Keratinocyte (primary cell): ENCODE results near the gene FNDC3A. TPM values are rescaled to one million over a fixed set of nuclear protein-coding genes. Genes with fewer than 3 reads are reported as not detected.

Source experiments
- DNase-seq: peaks from one replicate; pipeline ENCODE4 v3.0.0-alpha.2; 2011; ENCODE audit warnings: low read depth, missing footprints, low spot score
- FAIRE-seq: peaks from 2 replicates; lab custom pipeline; 2011; peaks lifted over from hg19 to GRCh38; lab: Jason Lieb, UNC
- H2AFZ ChIP-seq: 2 replicates; pipeline ENCODE4 v1.6.0; 2012; ENCODE audit warnings: low read length, control low read depth, inconsistent platforms; ENCODE audit not compliant: control insufficient read depth
- H3K27ac ChIP-seq: 2 replicates; pipeline ENCODE4 v1.5.1; 2011; ENCODE audit warnings: low read length; ENCODE audit not compliant: control insufficient read depth, insufficient read depth
- H3K27me3 ChIP-seq: 3 replicates; pipeline ENCODE4 v1.6.0; 2011; ENCODE audit warnings: low read length; ENCODE audit not compliant: control insufficient read depth, insufficient read depth; ENCODE audit errors: extremely low read depth
- H3K36me3 ChIP-seq, 2 experiments: 2 replicates in 1 of 2; 3 replicates in 1 of 2; pipeline ENCODE4 v1.5.1; 2011; ENCODE audit warnings: low read length in 2 of 2, mild to moderate bottlenecking in 1 of 2; ENCODE audit not compliant: control insufficient read depth in 2 of 2, insufficient read depth in 2 of 2; ENCODE audit errors: extremely low read depth in 1 of 2
- H3K4me1 ChIP-seq: 3 replicates; pipeline ENCODE4 v1.5.1; 2011; ENCODE audit warnings: low read length; ENCODE audit not compliant: control insufficient read depth, insufficient read depth; ENCODE audit errors: extremely low read depth
- H3K4me2 ChIP-seq: 3 replicates; pipeline ENCODE4 v1.6.0; 2011; ENCODE audit warnings: low read depth, low read length; ENCODE audit not compliant: control insufficient read depth, insufficient read depth; ENCODE audit errors: extremely low read depth
- H3K4me3 ChIP-seq, 3 experiments: fragments of 200-600 bp in 1 of 3; sonication (generic) in 1 of 3; 2 replicates in 2 of 3; 3 replicates in 1 of 3; pipeline ENCODE4 v1.5.1; 2011 to 2016; ENCODE audit warnings: low read length in 3 of 3, mild to moderate bottlenecking in 3 of 3, control low read depth in 2 of 3, inconsistent platforms in 1 of 3, low read depth in 1 of 3, mixed read lengths in 1 of 3, mixed run types in 1 of 3, moderate library complexity in 1 of 3; ENCODE audit not compliant: control insufficient read depth in 2 of 3, insufficient read depth in 2 of 3; ENCODE audit errors: extremely low read depth in 1 of 3
- H3K79me2 ChIP-seq: 2 replicates; pipeline ENCODE4 v1.6.0; 2012; ENCODE audit warnings: low read length; ENCODE audit not compliant: control insufficient read depth, insufficient read depth
- H3K9ac ChIP-seq: 3 replicates; pipeline ENCODE4 v1.6.0; 2011; ENCODE audit warnings: low read length; ENCODE audit not compliant: control insufficient read depth, insufficient read depth; ENCODE audit errors: extremely low read depth
- H3K9me1 ChIP-seq: 3 replicates; pipeline ENCODE4 v1.6.0; 2011; ENCODE audit warnings: low read length; ENCODE audit not compliant: control insufficient read depth, insufficient read depth; ENCODE audit errors: extremely low read depth
- H3K9me3 ChIP-seq: 2 replicates; pipeline ENCODE4 v1.5.1; 2012; ENCODE audit warnings: low read depth, low read length; ENCODE audit not compliant: control insufficient read depth
- H4K20me1 ChIP-seq: 3 replicates; pipeline ENCODE4 v1.6.0; 2011; ENCODE audit warnings: low read length; ENCODE audit not compliant: control insufficient read depth, insufficient read depth; ENCODE audit errors: extremely low read depth
- CTCF ChIP-seq, 3 experiments: IDR thresholded peaks in 1 of 3; conservative IDR thresholded peaks in 1 of 3; optimal IDR thresholded peaks in 1 of 3; 2 replicates in 2 of 3; 3 replicates in 1 of 3; pipeline versions ENCODE3 to v1.5.1; 2011; ENCODE audit warnings: low read length in 3 of 3, mild to moderate bottlenecking in 3 of 3, moderate library complexity in 2 of 3, control low read depth in 1 of 3, inconsistent platforms in 1 of 3; ENCODE audit not compliant: insufficient read depth in 2 of 3; ENCODE audit errors: extremely low read depth in 1 of 3
- EZH2 ChIP-seq: IDR thresholded peaks from one replicate; pipeline ENCODE4 v1.6.1; 2012; ENCODE audit warnings: inconsistent platforms, mild to moderate bottlenecking, low read length, moderate library complexity
- dilution Hi-C: fragments of 300-500 bp; cut with MboI; formaldehyde crosslinking; loops from one replicate; pipeline ENCODE4 v1.7.0; 2020; ENCODE audit warnings: low sequenced_read_pairs; ENCODE audit not compliant: extremely low pct_ligation_motif_present
- polyA plus RNA-seq, 5 experiments: library from polyadenylated mRNA; depleted of rRNA in 3 of 5; stranded (reverse) in 3 of 5; stranded (forward) in 1 of 5; unstranded in 1 of 5; fragments of >200 nt; gene quantifications; 1 replicate in 1 of 5; 2 replicates in 3 of 5; 3 replicates in 1 of 5; pipeline versions ENCODE4 v1.2.1 to v1.2.3, GENCODE V29; 2011 to 2012; ENCODE audit warnings: missing spikeins in 2 of 5, low read depth in 1 of 5, low replicate concordance in 1 of 5

FNDC3A gene
- polyA plus RNA-seq, 1 donor (not counting 4 experiments of a cell fraction or from before 2014, with no cell fraction given) = 28.4 TPM

- H4K20me1 ChIP-seq = no peaks in the 10 kb centered on the region
- peaks cover 5 to 6% of the 10 kb centered on the region in 2 experiments for H3K36me3 ChIP-seq
- H3K4me1 ChIP-seq = no peaks in the 10 kb centered on the region
- DNase-seq (no peak), FAIRE-seq (no peak)
- H2AFZ ChIP-seq = no peak overlapping the region
- H3K4me2 ChIP-seq = no peak overlapping the region
- dilution Hi-C loops = no loop called here
- no peaks in the 10 kb centered on the region for H3K27me3 ChIP-seq
- no peak overlapping the region for H3K27ac ChIP-seq
- no peak overlapping the region for H3K9ac ChIP-seq
- H3K4me3 ChIP-seq = no peak overlapping the region
- no peak for TF ChIP-seq CTCF (optimal IDR thresholded peaks at IDR 0.05 in 1 of 3, IDR thresholded peaks at IDR 0.05 in 1 of 3, conservative IDR thresholded peaks at IDR 0.05 in 1 of 3; ENCODE audit: extremely low read depth in 1 of 3, insufficient read depth in 2 of 3, low read length in 3 of 3)
- no peak for TF ChIP-seq EZH2
- no peaks in the 10 kb centered on the region for H3K9me1 ChIP-seq
- H3K9me3 ChIP-seq = no peaks in the 10 kb centered on the region
- H3K79me2 ChIP-seq = no peaks in the 10 kb centered on the region
Observed at GRCh38 chr13:49140910-49141611, 165.3 kb downstream of the FNDC3A start.

GRCh38 chr13:49146950-49147355, 171.2 kb downstream of the FNDC3A start:
- no peaks in the 10 kb centered on the region for H3K27me3 ChIP-seq
- H2AFZ ChIP-seq = no peak overlapping the region
- H3K36me3 ChIP-seq = no peaks in the 10 kb centered on the region
- no peaks in the 10 kb centered on the region for H3K9me1 ChIP-seq
- H3K27ac ChIP-seq = no peak overlapping the region
- no peak for DNase-seq
- H3K4me2 ChIP-seq = peak overlapping the region; percentile 32
- no peak overlapping the region for H3K9ac ChIP-seq
- no peaks in the 10 kb centered on the region for H4K20me1 ChIP-seq
- FAIRE-seq = no peak
- H3K9me3 ChIP-seq = no peaks in the 10 kb centered on the region
- H3K4me3 ChIP-seq = peak overlapping the region in 1 of 3 experiments; percentile 32
- no peak for TF ChIP-seq EZH2
- no peak for TF ChIP-seq CTCF (optimal IDR thresholded peaks at IDR 0.05 in 1 of 3, IDR thresholded peaks at IDR 0.05 in 1 of 3, conservative IDR thresholded peaks at IDR 0.05 in 1 of 3; ENCODE audit: extremely low read depth in 1 of 3, insufficient read depth in 2 of 3, low read length in 3 of 3)
- no peaks in the 10 kb centered on the region for H3K79me2 ChIP-seq
- dilution Hi-C loops = no loop called here
- H3K4me1 ChIP-seq = no peaks in the 10 kb centered on the region
